Stimulated activated CD4-positive, alpha-beta T cell treated with anti-CD3 and anti-CD28 coated beads, Interleukin-12 subunit alpha, Interleukin-12 subunit beta, amount 100 ng/mL, for 48 hours (primary cell): ENCODE results near the gene METTL9.

Experiments
- DNase-seq, 3 donors: peaks; one replicate each; pipeline ENCODE4 v3.0.0-alpha.2; 2020; ENCODE audit warnings: low read depth in 2 of 3, low spot score in 1 of 3

Gene METTL9

GRCh38 chr16:21703589-21704174, 104.3 kb downstream of the METTL9 start:
- DNase-seq = no peak

- no peak for DNase-seq
Measured at GRCh38 chr16:21704266-21704665, 104.9 kb downstream of the METTL9 start.

GRCh38 chr16:21704733-21705132, 105.4 kb downstream of the METTL9 start:
- DNase-seq = no peak
